ENCODE measurements around the gene DHRSX. TPM values are rescaled to one million over a fixed set of nuclear protein-coding genes. Genes with fewer than 3 reads are reported as not detected.

The DHRSX gene
- total and polyA plus RNA-seq, 2 of the 8 experiments (the other 6 are each of a cell fraction or from before 2014, with no cell fraction given) = 35.1 to 43.4 TPM

DNA sequence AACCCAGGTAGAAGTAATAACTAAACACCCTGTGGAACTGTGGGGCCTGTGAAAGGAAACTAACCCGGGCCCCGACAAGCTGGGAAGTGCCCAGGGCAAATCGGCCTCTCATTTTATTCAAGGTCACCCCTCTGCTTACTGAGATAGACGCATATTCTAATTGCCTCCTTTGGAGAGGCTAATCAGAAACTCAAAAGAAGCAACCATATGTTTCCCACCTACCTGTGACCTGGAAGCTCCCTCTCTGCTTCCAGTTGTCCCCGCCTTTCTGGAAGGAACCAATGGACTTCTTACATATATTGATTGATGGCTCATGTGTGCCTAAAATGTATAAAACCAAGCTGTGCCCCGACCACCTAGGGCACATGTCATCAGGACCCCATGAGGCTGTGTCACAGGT, 23.1 kb upstream of the DHRSX start:
- H2BK120ac ChIP-seq (replicated peaks; ENCODE audit: low read depth, low read length) = no peak overlapping the region
- no peak overlapping the region for H2BK15ac ChIP-seq (ENCODE audit: low read length)
- no peak overlapping the region for H2BK20ac ChIP-seq (ENCODE audit: low read length)
- POLR2A ChIA-PET (ENCODE audit: partially characterized antibody) = no interaction called here
- peak; percentile 32 for FAIRE-seq
- TF ChIP-seq TAF1 (IDR thresholded peaks at IDR 0.05; ENCODE audit: low read depth, low read length) = 0 out of 2 replicates have a peak, but pooled peaks have one; percentile 12
- 0 out of 2 replicates have a peak, but pooled peaks have one; percentile 44 for TF ChIP-seq SP1 (IDR thresholded peaks at IDR 0.05; ENCODE audit: low read depth, low read length)
- TF ChIP-seq EZH2 (IDR thresholded peaks at IDR 0.05; ENCODE audit: low read depth, low read length, severe bottlenecking) = no peak
- TF ChIP-seq, protein P1, sequence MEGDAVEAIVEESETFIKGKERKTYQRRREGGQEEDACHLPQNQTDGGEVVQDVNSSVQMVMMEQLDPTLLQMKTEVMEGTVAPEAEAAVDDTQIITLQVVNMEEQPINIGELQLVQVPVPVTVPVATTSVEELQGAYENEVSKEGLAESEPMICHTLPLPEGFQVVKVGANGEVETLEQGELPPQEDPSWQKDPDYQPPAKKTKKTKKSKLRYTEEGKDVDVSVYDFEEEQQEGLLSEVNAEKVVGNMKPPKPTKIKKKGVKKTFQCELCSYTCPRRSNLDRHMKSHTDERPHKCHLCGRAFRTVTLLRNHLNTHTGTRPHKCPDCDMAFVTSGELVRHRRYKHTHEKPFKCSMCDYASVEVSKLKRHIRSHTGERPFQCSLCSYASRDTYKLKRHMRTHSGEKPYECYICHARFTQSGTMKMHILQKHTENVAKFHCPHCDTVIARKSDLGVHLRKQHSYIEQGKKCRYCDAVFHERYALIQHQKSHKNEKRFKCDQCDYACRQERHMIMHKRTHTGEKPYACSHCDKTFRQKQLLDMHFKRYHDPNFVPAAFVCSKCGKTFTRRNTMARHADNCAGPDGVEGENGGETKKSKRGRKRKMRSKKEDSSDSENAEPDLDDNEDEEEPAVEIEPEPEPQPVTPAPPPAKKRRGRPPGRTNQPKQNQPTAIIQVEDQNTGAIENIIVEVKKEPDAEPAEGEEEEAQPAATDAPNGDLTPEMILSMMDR (IDR thresholded peaks at IDR 0.05; ENCODE audit: control extremely low read depth in 1 of 3, insufficient read depth in 1 of 3, low read depth in 1 of 3, low read length in 3 of 3) = no peak
- no peak for TF ChIP-seq CHD2 (IDR thresholded peaks at IDR 0.05; ENCODE audit: low read length)
- H3K14ac ChIP-seq (ENCODE audit: insufficient read length) = no peak overlapping the region
- no peaks in the 10 kb centered on the region for H3K79me1 ChIP-seq (ENCODE audit: low read depth, low read length)
- H2AFZ ChIP-seq (ENCODE audit: low read length) = 0 out of 2 replicates have a peak overlapping the region, but pooled peaks have one; percentile 3
- H3K4me3 ChIP-seq (ENCODE audit: extremely low read depth in 1 of 4, insufficient read depth in 2 of 4, low read depth in 3 of 4, low read length in 4 of 4) = no peak overlapping the region
- H3K9ac ChIP-seq (replicated peaks in 1 of 4; ENCODE audit: extremely low read depth in 1 of 4, low read depth in 3 of 4, low read length in 3 of 4) = no peak overlapping the region
- H3K4me2 ChIP-seq (ENCODE audit: insufficient read depth in 1 of 2, low read depth in 2 of 2, low read length in 2 of 2) = 0 out of 4 replicates have a peak overlapping the region, but pooled peaks of 1 of the 2 experiments have one; percentile 18
- no peak overlapping the region for H3K23ac ChIP-seq (ENCODE audit: insufficient read length)
- H4K5ac ChIP-seq (ENCODE audit: insufficient read length, low read depth, low read length) = no peak overlapping the region
- H3K27me3 ChIP-seq (replicated peaks in 1 of 4; ENCODE audit: control insufficient read depth in 3 of 4, extremely low read depth in 1 of 4, insufficient read depth in 3 of 4, low read length in 3 of 4) = no peaks in the 10 kb centered on the region
- no peaks in the 10 kb centered on the region for H3K36me3 ChIP-seq (ENCODE audit: control insufficient read depth in 2 of 4, insufficient read depth in 4 of 4, low read length in 3 of 4)
- WGBS, 2 experiments (ENCODE audit: extremely low coverage in 1 of 2, insufficient coverage in 1 of 2, insufficient read length in 1 of 2, insufficient replicate concordance in 2 of 2, low coverage in 1 of 2, low lambda C conversion rate in 2 of 2, missing lambda C conversion rate in 1 of 2) = 23% methylated on average over 6 of the region's 6 CpGs; no CpG with 5 or more reads in 1 of the 2 experiments
- no peaks in the 10 kb centered on the region for H3K9me3 ChIP-seq (ENCODE audit: insufficient read depth in 2 of 2, low read depth in 1 of 2, low read length in 1 of 2)
- H3K79me2 ChIP-seq (ENCODE audit: control insufficient read depth in 1 of 2, insufficient read depth in 2 of 2, low read length in 2 of 2) = no peaks in the 10 kb centered on the region
- peaks cover 0 to 7% of the 10 kb centered on the region in 2 experiments for H4K20me1 ChIP-seq (replicated peaks in 1 of 2; ENCODE audit: control insufficient read depth in 1 of 2, insufficient read depth in 2 of 2, low read length in 2 of 2)
- no peak overlapping the region for H3K56ac ChIP-seq (replicated peaks; ENCODE audit: insufficient read length, low read depth, low read length)
- no peak overlapping the region for H3K18ac ChIP-seq (ENCODE audit: extremely low read depth, low read length)
- peaks cover 13% of the 10 kb centered on the region; the same call in 1 of the 2 replicates for H3K23me2 ChIP-seq (ENCODE audit: low read depth, low read length)
- H4K91ac ChIP-seq (replicated peaks; ENCODE audit: insufficient read length, low read length) = no peak overlapping the region
- no peak overlapping the region; the same call in 1 of the 2 replicates for H3K27ac ChIP-seq (ENCODE audit: low read depth, low read length)
- no peak overlapping the region for H2AK5ac ChIP-seq (ENCODE audit: low read depth, low read length)
- H3K4me1 ChIP-seq (replicated peaks in 1 of 4; ENCODE audit: control insufficient read depth in 3 of 4, insufficient read depth in 4 of 4, low read length in 3 of 4) = peaks cover 0 to 5% (median under 1%) of the 10 kb centered on the region in 4 experiments; a peak in 2 of 7 replicates
- H2BK5ac ChIP-seq (ENCODE audit: low read depth, low read length) = no peak overlapping the region
- no peak for DNase-seq (ENCODE audit: low read depth in 1 of 2, low spot score in 2 of 2)
- no peak overlapping the region for H3K4ac ChIP-seq (replicated peaks; ENCODE audit: insufficient read length, low read depth, low read length)
- H2BK12ac ChIP-seq (ENCODE audit: low read depth, low read length) = no peak overlapping the region
- CTCF ChIA-PET (ENCODE audit: partially characterized antibody) = no interaction called here
- H4K8ac ChIP-seq (ENCODE audit: extremely low read depth, insufficient read depth, low read length) = no peak overlapping the region
